Measurements from ENCODE around the gene AP2B1.

Gene AP2B1

GRCh38 chr17:35587074-35587961 lies at the start of gene AP2B1:
Gene AP2B1, plus strand, starts transcription at chr17:35587322. Its CDS starts 6,709 bp downstream, at chr17:35594031.
- H3K27ac ChIP-seq (ENCODE audit: low read length): peak within 1 kb of the TSS; percentile 79
- H3K9ac ChIP-seq (ENCODE audit: low read length): peak within 1 kb of the TSS; percentile 90
- no peaks in the 10 kb centered on the region for H3K36me3 ChIP-seq (replicated peaks; ENCODE audit: low read depth, low read length)
- H3K9me3 ChIP-seq (ENCODE audit: insufficient read depth, low read length): no peaks in the 10 kb centered on the region
- H3K4me2 ChIP-seq (ENCODE audit: low read length): peak within 1 kb of the TSS; percentile 92
- no peaks in the 10 kb centered on the region for H4K20me1 ChIP-seq (ENCODE audit: insufficient read depth, low read length)
- TF ChIP-seq EZH2phosphoT487 (IDR thresholded peaks at IDR 0.05; ENCODE audit: low read depth): no peak
- no peak for TF ChIP-seq CTCF (IDR thresholded peaks at IDR 0.05; ENCODE audit: low read depth, low read length)
- peaks cover 23% of the 10 kb centered on the region for H3K4me1 ChIP-seq (ENCODE audit: low read length)
- peaks cover 41% of the 10 kb centered on the region for H3K79me2 ChIP-seq (ENCODE audit: low read length)
- H3K4me3 ChIP-seq (ENCODE audit: low read length): peak within 1 kb of the TSS; percentile 96
- H3K27me3 ChIP-seq (ENCODE audit: low read depth, low read length): no peaks in the 10 kb centered on the region
- H2AFZ ChIP-seq (ENCODE audit: low read depth, low read length): peak within 1 kb of the TSS; percentile 84

- H3K4me1 ChIP-seq (ENCODE audit: low read length): peaks cover 43% of the 10 kb centered on the region
- no peak within 1 kb of the TSS for H3K4me3 ChIP-seq (ENCODE audit: low read length)
- H3K36me3 ChIP-seq (replicated peaks; ENCODE audit: low read depth, low read length): no peaks in the 10 kb centered on the region
- no peaks in the 10 kb centered on the region for H4K20me1 ChIP-seq (ENCODE audit: insufficient read depth, low read length)
- H2AFZ ChIP-seq (ENCODE audit: low read depth, low read length): peak within 1 kb of the TSS; percentile 73
- H3K27me3 ChIP-seq (ENCODE audit: low read depth, low read length): no peaks in the 10 kb centered on the region
- no peak within 1 kb of the TSS for H3K27ac ChIP-seq (ENCODE audit: low read length)
- peak within 1 kb of the TSS; percentile 42 for H3K4me2 ChIP-seq (ENCODE audit: low read length)
- H3K9ac ChIP-seq (ENCODE audit: low read length): peak within 1 kb of the TSS; percentile 12
- H3K79me2 ChIP-seq (ENCODE audit: low read length): no peaks in the 10 kb centered on the region
- no peak for TF ChIP-seq CTCF (IDR thresholded peaks at IDR 0.05; ENCODE audit: low read depth, low read length)
- no peak for TF ChIP-seq EZH2phosphoT487 (IDR thresholded peaks at IDR 0.05; ENCODE audit: low read depth)
- no peaks in the 10 kb centered on the region for H3K9me3 ChIP-seq (ENCODE audit: insufficient read depth, low read length)
These were observed 49.5 kb upstream of the AP2B1 start, which contains the start of gene SLFN12L for GRCh38 chr17:35537601-35538141. Gene SLFN12L, minus strand, starts transcription at chr17:35537678. Its CDS starts 15,314 bp downstream, at chr17:35522364.

- Histone ChIP-seq H3K9me3 (ENCODE audit: insufficient read depth, low read length) (no peaks in the 10 kb centered on the region), H3K9ac (ENCODE audit: low read length) (peak overlapping the region; percentile 70), H4K20me1 (ENCODE audit: insufficient read depth, low read length) (no peaks in the 10 kb centered on the region), H3K27me3 (ENCODE audit: low read depth, low read length) (no peaks in the 10 kb centered on the region), H3K36me3 (replicated peaks; ENCODE audit: low read depth, low read length) (no peaks in the 10 kb centered on the region), H3K4me1 (ENCODE audit: low read length) (peaks cover 49% of the 10 kb centered on the region), H3K79me2 (ENCODE audit: low read length) (no peaks in the 10 kb centered on the region), H3K4me3 (ENCODE audit: low read length) (peak overlapping the region; percentile 78), H3K27ac (ENCODE audit: low read length) (peak overlapping the region; percentile 44; the same call in 1 of the 2 replicates), H2AFZ (ENCODE audit: low read depth, low read length) (peak overlapping the region; percentile 92), H3K4me2 (ENCODE audit: low read length) (peak overlapping the region; percentile 92)
- TF ChIP-seq EZH2phosphoT487 (IDR thresholded peaks at IDR 0.05; ENCODE audit: low read depth) (no peak), CTCF (IDR thresholded peaks at IDR 0.05; ENCODE audit: low read depth, low read length) (no peak)
These were observed 47.5 kb upstream of the AP2B1 start for GRCh38 chr17:35539659-35540026.

Measured in OCI-LY3 (cell line).